ENCODE measurements around the gene ANKMY1. TPM values are rescaled to one million over a fixed set of nuclear protein-coding genes. Genes with fewer than 3 reads are reported as not detected.

ANKMY1 gene
- total and polyA plus RNA-seq, 2 of the 13 experiments (the other 11 are each of a cell fraction or from before 2014, with no cell fraction given), result 11.7 to 18.8 TPM

DNA sequence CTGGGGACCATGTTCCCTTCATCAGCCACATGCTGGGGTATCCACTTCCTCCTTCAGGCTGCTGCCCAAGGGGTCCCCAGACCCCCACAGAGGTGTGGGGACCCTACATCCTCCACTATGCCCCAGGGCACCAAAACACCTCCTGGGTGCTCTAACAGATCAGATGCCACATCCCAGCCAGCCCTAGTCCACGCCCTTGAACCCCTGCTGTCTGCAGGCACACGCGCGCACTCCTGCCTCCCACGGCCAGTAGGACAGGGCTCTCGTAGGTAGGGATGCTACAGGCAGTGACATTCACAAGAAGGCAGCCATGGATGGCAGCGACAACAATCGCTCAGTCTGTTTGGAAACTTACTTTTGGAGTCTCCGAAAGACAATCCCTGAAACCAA lies 125.4 kb downstream of the ANKMY1 start (continued):
- TF ChIP-seq SAP130 (CRISPR knock-in tag; IDR thresholded peaks at IDR 0.05; ENCODE audit: low read depth) (no peak), NCOA2 (CRISPR knock-in tag; IDR thresholded peaks at IDR 0.05) (no peak), NFYB (CRISPR knock-in tag; IDR thresholded peaks at IDR 0.05) (no peak), ZNF879 (CRISPR knock-in tag; IDR thresholded peaks at IDR 0.05) (no peak), SP4 (CRISPR knock-in tag; IDR thresholded peaks at IDR 0.05) (no peak), ZNF354B (CRISPR knock-in tag; IDR thresholded peaks at IDR 0.05) (no peak)

GRCh38 chr2:240431661-240432424 lies 125.9 kb downstream of the ANKMY1 start:
- no peak overlapping the region for H3K4me3 ChIP-seq (replicated peaks in 1 of 3; ENCODE audit: insufficient read depth in 1 of 3, low read depth in 2 of 3, low read length in 3 of 3)
- H2AFZ ChIP-seq (ENCODE audit: low read length), result no peak overlapping the region
- intact Hi-C loops (cut with micrococcal nuclease; ENCODE audit: unreplicated experiment), result no loop called here
- WGBS (ENCODE audit: low lambda C conversion rate), result 0% methylated on average over 3 of the region's 12 CpGs
- H4K20me1 ChIP-seq (ENCODE audit: insufficient read depth, low read length), result no peaks in the 10 kb centered on the region; the same call in 1 of the 2 replicates
- H3K4me1 ChIP-seq (ENCODE audit: insufficient read depth, low read length), result peaks cover 6% of the 10 kb centered on the region
- FAIRE-seq, result no peak
- ATAC-seq, result no peak
- no peaks in the 10 kb centered on the region for H3K79me2 ChIP-seq (ENCODE audit: insufficient read depth, low read length)
- POLR2A ChIA-PET, result no interaction called here
- no peak overlapping the region for H3K27ac ChIP-seq (ENCODE audit: extremely low read length, insufficient read depth, low read length)
- CTCF ChIA-PET (ENCODE audit: low intra/inter-chr PET ratio, low total read pairs), result no interaction called here
- peaks cover 36 to 86% of the 10 kb centered on the region in 2 experiments for H3K27me3 ChIP-seq (ENCODE audit: control insufficient read depth in 1 of 2, insufficient read depth in 2 of 2, low read length in 2 of 2)
- BruUV-seq (replicated peaks), result no TSS peak
- H3K9me3 ChIP-seq (ENCODE audit: low read length), result no peaks in the 10 kb centered on the region
- TF ChIP-seq SNAPC2 (CRISPR knock-in tag; IDR thresholded peaks at IDR 0.05) (no peak), ZBTB38 (CRISPR knock-in tag; IDR thresholded peaks at IDR 0.05) (no peak)
- no peak for DNase-seq (ENCODE audit: low spot score)
- H3K4me2 ChIP-seq (ENCODE audit: low read depth, low read length), result no peak overlapping the region
- no peaks in the 10 kb centered on the region for H3K36me3 ChIP-seq (replicated peaks in 1 of 2; ENCODE audit: control insufficient read depth in 1 of 2, insufficient read depth in 2 of 2, low read length in 2 of 2)
- in situ Hi-C loops (cut with HindIII; ENCODE audit: extremely low pct_ligation_motif_present, low pct_unique_long_range_greater_than_20kb), result no loop called here
- H3K9ac ChIP-seq (ENCODE audit: insufficient read depth, low read depth, low read length), result no peak overlapping the region

- no peak overlapping the region for H2AFZ ChIP-seq (ENCODE audit: low read length)
- intact Hi-C loops (cut with micrococcal nuclease; ENCODE audit: unreplicated experiment), result no loop called here
- no peak overlapping the region for H3K27ac ChIP-seq (ENCODE audit: extremely low read length, insufficient read depth, low read length)
- peaks cover 32 to 86% of the 10 kb centered on the region in 2 experiments for H3K27me3 ChIP-seq (ENCODE audit: control insufficient read depth in 1 of 2, insufficient read depth in 2 of 2, low read length in 2 of 2)
- CTCF ChIA-PET (ENCODE audit: low intra/inter-chr PET ratio, low total read pairs), result no interaction called here
- H3K36me3 ChIP-seq (replicated peaks in 1 of 2; ENCODE audit: control insufficient read depth in 1 of 2, insufficient read depth in 2 of 2, low read length in 2 of 2), result no peaks in the 10 kb centered on the region
- POLR2A ChIA-PET, result no interaction called here
- ATAC-seq, result no peak
- DNase-seq (ENCODE audit: low spot score), result no peak
- no peaks in the 10 kb centered on the region; the same call in 1 of the 2 replicates for H4K20me1 ChIP-seq (ENCODE audit: insufficient read depth, low read length)
- no peaks in the 10 kb centered on the region for H3K79me2 ChIP-seq (ENCODE audit: insufficient read depth, low read length)
- no peaks in the 10 kb centered on the region for H3K9me3 ChIP-seq (ENCODE audit: low read length)
- FAIRE-seq, result no peak
- H3K4me1 ChIP-seq (ENCODE audit: insufficient read depth, low read length), result 0 out of 2 replicates have a peak, but pooled peaks cover under 1% of the 10 kb centered on the region
- in situ Hi-C loops (cut with HindIII; ENCODE audit: extremely low pct_ligation_motif_present, low pct_unique_long_range_greater_than_20kb), result no loop called here
- TF ChIP-seq, protein P1, sequence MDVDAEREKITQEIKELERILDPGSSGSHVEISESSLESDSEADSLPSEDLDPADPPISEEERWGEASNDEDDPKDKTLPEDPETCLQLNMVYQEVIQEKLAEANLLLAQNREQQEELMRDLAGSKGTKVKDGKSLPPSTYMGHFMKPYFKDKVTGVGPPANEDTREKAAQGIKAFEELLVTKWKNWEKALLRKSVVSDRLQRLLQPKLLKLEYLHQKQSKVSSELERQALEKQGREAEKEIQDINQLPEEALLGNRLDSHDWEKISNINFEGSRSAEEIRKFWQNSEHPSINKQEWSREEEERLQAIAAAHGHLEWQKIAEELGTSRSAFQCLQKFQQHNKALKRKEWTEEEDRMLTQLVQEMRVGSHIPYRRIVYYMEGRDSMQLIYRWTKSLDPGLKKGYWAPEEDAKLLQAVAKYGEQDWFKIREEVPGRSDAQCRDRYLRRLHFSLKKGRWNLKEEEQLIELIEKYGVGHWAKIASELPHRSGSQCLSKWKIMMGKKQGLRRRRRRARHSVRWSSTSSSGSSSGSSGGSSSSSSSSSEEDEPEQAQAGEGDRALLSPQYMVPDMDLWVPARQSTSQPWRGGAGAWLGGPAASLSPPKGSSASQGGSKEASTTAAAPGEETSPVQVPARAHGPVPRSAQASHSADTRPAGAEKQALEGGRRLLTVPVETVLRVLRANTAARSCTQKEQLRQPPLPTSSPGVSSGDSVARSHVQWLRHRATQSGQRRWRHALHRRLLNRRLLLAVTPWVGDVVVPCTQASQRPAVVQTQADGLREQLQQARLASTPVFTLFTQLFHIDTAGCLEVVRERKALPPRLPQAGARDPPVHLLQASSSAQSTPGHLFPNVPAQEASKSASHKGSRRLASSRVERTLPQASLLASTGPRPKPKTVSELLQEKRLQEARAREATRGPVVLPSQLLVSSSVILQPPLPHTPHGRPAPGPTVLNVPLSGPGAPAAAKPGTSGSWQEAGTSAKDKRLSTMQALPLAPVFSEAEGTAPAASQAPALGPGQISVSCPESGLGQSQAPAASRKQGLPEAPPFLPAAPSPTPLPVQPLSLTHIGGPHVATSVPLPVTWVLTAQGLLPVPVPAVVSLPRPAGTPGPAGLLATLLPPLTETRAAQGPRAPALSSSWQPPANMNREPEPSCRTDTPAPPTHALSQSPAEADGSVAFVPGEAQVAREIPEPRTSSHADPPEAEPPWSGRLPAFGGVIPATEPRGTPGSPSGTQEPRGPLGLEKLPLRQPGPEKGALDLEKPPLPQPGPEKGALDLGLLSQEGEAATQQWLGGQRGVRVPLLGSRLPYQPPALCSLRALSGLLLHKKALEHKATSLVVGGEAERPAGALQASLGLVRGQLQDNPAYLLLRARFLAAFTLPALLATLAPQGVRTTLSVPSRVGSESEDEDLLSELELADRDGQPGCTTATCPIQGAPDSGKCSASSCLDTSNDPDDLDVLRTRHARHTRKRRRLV (CRISPR knock-in tag; IDR thresholded peaks at IDR 0.05), result no peak
- no peak for TF ChIP-seq TCF7 (IDR thresholded peaks at IDR 0.05; ENCODE audit: low read depth)
- no peak overlapping the region for H3K9ac ChIP-seq (ENCODE audit: insufficient read depth, low read depth, low read length)
- no TSS peak for BruUV-seq (replicated peaks)
- H3K4me3 ChIP-seq (replicated peaks in 1 of 3; ENCODE audit: insufficient read depth in 1 of 3, low read depth in 2 of 3, low read length in 3 of 3), result no peak overlapping the region
- no peak overlapping the region for H3K4me2 ChIP-seq (ENCODE audit: low read depth, low read length)
- 0% methylated on average over 3 of the region's 3 CpGs for WGBS (ENCODE audit: low lambda C conversion rate)
These were observed 126.5 kb downstream of the ANKMY1 start for GRCh38 chr2:240431271-240431660.

Data from HepG2 (cell line).